ENCODE measurements around the gene WIPI1.

DNA sequence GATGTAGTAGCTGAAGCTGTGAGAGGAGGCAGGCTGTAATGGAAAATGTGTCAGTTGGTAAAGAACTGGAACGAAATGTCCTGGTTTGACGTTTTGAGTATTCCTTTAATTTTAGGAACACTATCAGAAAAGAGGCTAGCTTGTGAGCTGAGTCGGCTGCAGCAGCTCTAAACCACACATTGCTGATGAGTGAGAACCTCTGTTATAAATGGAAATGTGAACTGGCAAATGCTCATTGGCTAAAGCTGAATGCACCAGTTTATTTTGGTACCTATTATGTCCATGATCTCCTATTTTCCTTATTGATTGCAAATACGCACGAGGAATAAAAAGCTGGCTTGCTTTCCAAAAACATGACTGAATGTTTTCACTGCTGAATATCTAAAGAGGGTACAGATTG, 11.0 kb upstream of the WIPI1 start:
- TF ChIP-seq POLR2AphosphoS5 (IDR thresholded peaks at IDR 0.05; ENCODE audit: low read depth) = no peak
- TF ChIP-seq, protein P1, sequence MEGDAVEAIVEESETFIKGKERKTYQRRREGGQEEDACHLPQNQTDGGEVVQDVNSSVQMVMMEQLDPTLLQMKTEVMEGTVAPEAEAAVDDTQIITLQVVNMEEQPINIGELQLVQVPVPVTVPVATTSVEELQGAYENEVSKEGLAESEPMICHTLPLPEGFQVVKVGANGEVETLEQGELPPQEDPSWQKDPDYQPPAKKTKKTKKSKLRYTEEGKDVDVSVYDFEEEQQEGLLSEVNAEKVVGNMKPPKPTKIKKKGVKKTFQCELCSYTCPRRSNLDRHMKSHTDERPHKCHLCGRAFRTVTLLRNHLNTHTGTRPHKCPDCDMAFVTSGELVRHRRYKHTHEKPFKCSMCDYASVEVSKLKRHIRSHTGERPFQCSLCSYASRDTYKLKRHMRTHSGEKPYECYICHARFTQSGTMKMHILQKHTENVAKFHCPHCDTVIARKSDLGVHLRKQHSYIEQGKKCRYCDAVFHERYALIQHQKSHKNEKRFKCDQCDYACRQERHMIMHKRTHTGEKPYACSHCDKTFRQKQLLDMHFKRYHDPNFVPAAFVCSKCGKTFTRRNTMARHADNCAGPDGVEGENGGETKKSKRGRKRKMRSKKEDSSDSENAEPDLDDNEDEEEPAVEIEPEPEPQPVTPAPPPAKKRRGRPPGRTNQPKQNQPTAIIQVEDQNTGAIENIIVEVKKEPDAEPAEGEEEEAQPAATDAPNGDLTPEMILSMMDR (IDR thresholded peaks at IDR 0.05; ENCODE audit: insufficient read depth, low read length) = no peak

Data from HL-60 (cell line).